ENCODE measurements around the gene CA10. TPM values are rescaled to one million over a fixed set of nuclear protein-coding genes. Genes with fewer than 3 reads are reported as not detected.

CA10 gene
- total and polyA plus RNA-seq, 4 experiments from 2014 or later, result 0.57 TPM; not detected in 3

DNA sequence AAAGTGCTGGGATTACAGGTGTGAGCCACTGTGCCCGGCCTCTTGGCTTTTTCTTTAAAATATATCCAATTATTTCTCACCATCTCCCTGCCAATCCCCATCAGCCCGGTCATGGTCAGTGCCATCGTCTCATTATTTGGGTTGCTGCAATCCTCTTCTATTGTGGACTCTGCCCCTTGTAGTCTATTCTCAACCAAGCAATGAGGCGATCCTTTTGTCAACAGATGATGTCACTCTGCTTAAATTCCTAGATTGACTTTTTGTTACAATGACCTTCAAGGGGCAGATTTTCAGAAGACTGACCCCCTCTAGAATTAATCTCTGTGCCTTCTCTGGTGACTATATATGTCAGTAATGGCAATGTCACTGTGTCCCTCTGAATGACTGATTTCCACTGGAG is 513.5 kb downstream of the CA10 start:
- H3K4me3 ChIP-seq (ENCODE audit: low read length in 2 of 2), result no peak overlapping the region
- no peak overlapping the region for H3K27ac ChIP-seq (ENCODE audit: low read depth, low read length)
- no peaks in the 10 kb centered on the region for H3K9me3 ChIP-seq (ENCODE audit: control insufficient read depth in 1 of 2, low read length in 2 of 2)
- no peaks in the 10 kb centered on the region for H3K36me3 ChIP-seq (ENCODE audit: insufficient read depth, low read length)
- Mint-ChIP-seq H3K27me3 (peaks cover 30 to 33% of the 10 kb centered on the region in 2 donors), H3K9me3 (no peaks in the 10 kb centered on the region), H3K36me3 (no peaks in the 10 kb centered on the region), H3K4me3 (no peak overlapping the region), H3K27ac (no peak overlapping the region), H3K4me1 (no peaks in the 10 kb centered on the region)
- intact Hi-C loops (cut with micrococcal nuclease), result no loop called here
- no peaks in the 10 kb centered on the region for H3K27me3 ChIP-seq (ENCODE audit: insufficient read depth, low read length)
- ChIA-PET CTCF (ENCODE audit: partially characterized antibody) (no interaction called here), POLR2A (ENCODE audit: partially characterized antibody) (no interaction called here)
- no peak for DNase-seq
- H3K4me1 ChIP-seq (ENCODE audit: insufficient read depth, low read length), result no peaks in the 10 kb centered on the region

- Mint-ChIP-seq H3K4me1 (no peaks in the 10 kb centered on the region), H3K36me3 (no peaks in the 10 kb centered on the region), H3K27ac (no peak overlapping the region), H3K9me3 (no peaks in the 10 kb centered on the region), H3K27me3 (peaks cover 25% of the 10 kb centered on the region in 2 donors), H3K4me3 (no peak overlapping the region)
- H3K36me3 ChIP-seq (ENCODE audit: insufficient read depth, low read length), result no peaks in the 10 kb centered on the region
- DNase-seq, result no peak
- no peak overlapping the region for H3K4me3 ChIP-seq (ENCODE audit: low read length in 2 of 2)
- H3K27me3 ChIP-seq (ENCODE audit: insufficient read depth, low read length), result no peaks in the 10 kb centered on the region
- no peak overlapping the region for H3K27ac ChIP-seq (ENCODE audit: low read depth, low read length)
- no peaks in the 10 kb centered on the region for H3K4me1 ChIP-seq (ENCODE audit: insufficient read depth, low read length)
- intact Hi-C loops (cut with micrococcal nuclease), result no loop called here
- CTCF ChIA-PET (ENCODE audit: partially characterized antibody), result no interaction called here
- H3K9me3 ChIP-seq (ENCODE audit: control insufficient read depth in 1 of 2, low read length in 2 of 2), result no peaks in the 10 kb centered on the region
- POLR2A ChIA-PET (ENCODE audit: partially characterized antibody), result no interaction called here
Measured at GRCh38 chr17:51643702-51644490, 514.6 kb downstream of the CA10 start.

- H3K36me3 Mint-ChIP-seq, result no peaks in the 10 kb centered on the region
- ChIA-PET CTCF (ENCODE audit: partially characterized antibody) (interaction anchor here (1.1 kb wide), 1 partner anchor 8 kb away, joined by 3 read pairs; no protein-coding TSS in a partner anchor), POLR2A (ENCODE audit: partially characterized antibody) (no interaction called here)
Measured at GRCh38 chr17:51642029-51642428, 516.5 kb downstream of the CA10 start.

GRCh38 chr17:51640108-51640622 is 518.3 kb downstream of the CA10 start:
- H3K9me3 Mint-ChIP-seq, result no peaks in the 10 kb centered on the region
- POLR2A ChIA-PET (ENCODE audit: partially characterized antibody), result interaction anchor here (1.5 kb wide), 1 partner anchor 268 kb away, joined by 6 read pairs; no protein-coding TSS in a partner anchor
- CTCF ChIA-PET (ENCODE audit: partially characterized antibody), result interaction anchor here (1.0 to 3.0 kb wide), 6 partner anchors 11 to 342 kb away, joined by 3 to 20 read pairs (median 3); no protein-coding TSS in a partner anchor

More at GRCh38 chr17:51642029-51642428, 516.5 kb downstream of the CA10 start:
- Histone ChIP-seq H3K27ac (ENCODE audit: low read depth, low read length) (no peak overlapping the region), H3K9me3 (ENCODE audit: control insufficient read depth in 1 of 2, low read length in 2 of 2) (no peaks in the 10 kb centered on the region), H3K4me3 (ENCODE audit: low read length in 2 of 2) (no peak overlapping the region), H3K27me3 (ENCODE audit: insufficient read depth, low read length) (no peaks in the 10 kb centered on the region), H3K4me1 (ENCODE audit: insufficient read depth, low read length) (no peaks in the 10 kb centered on the region), H3K36me3 (ENCODE audit: insufficient read depth, low read length) (no peaks in the 10 kb centered on the region)
- H3K27ac Mint-ChIP-seq, result no peak overlapping the region
- no peak for DNase-seq
- intact Hi-C loops (cut with micrococcal nuclease), result no loop called here
- H3K4me1 Mint-ChIP-seq, result no peaks in the 10 kb centered on the region
- H3K4me3 Mint-ChIP-seq, result no peak overlapping the region
- H3K27me3 Mint-ChIP-seq, result peaks cover 20 to 30% of the 10 kb centered on the region in 2 donors
- no peaks in the 10 kb centered on the region for H3K9me3 Mint-ChIP-seq

GRCh38 chr17:51638971-51639370 is 519.5 kb downstream of the CA10 start:
- DNase-seq, result no peak
- intact Hi-C loops (cut with micrococcal nuclease), result no loop called here
- H3K36me3 Mint-ChIP-seq, result no peaks in the 10 kb centered on the region
- H3K27ac Mint-ChIP-seq, result no peak overlapping the region
- Histone ChIP-seq H3K4me1 (ENCODE audit: insufficient read depth, low read length) (no peaks in the 10 kb centered on the region), H3K27me3 (ENCODE audit: insufficient read depth, low read length) (no peaks in the 10 kb centered on the region), H3K36me3 (ENCODE audit: insufficient read depth, low read length) (no peaks in the 10 kb centered on the region), H3K4me3 (ENCODE audit: low read length in 2 of 2) (no peak overlapping the region), H3K9me3 (ENCODE audit: control insufficient read depth in 1 of 2, low read length in 2 of 2) (no peaks in the 10 kb centered on the region), H3K27ac (ENCODE audit: low read depth, low read length) (no peak overlapping the region)
- H3K4me1 Mint-ChIP-seq, result no peaks in the 10 kb centered on the region
- CTCF ChIA-PET (ENCODE audit: partially characterized antibody), result interaction anchor here (1.3 to 3.0 kb wide), 2 partner anchors 10 to 267 kb away, joined by 3 to 20 read pairs; no protein-coding TSS in a partner anchor
- no peak overlapping the region for H3K4me3 Mint-ChIP-seq
- H3K27me3 Mint-ChIP-seq, result peaks cover 6 to 17% of the 10 kb centered on the region in 2 donors
- POLR2A ChIA-PET (ENCODE audit: partially characterized antibody), result interaction anchor here (1.5 kb wide), 1 partner anchor 267 kb away, joined by 6 read pairs; no protein-coding TSS in a partner anchor
- no peaks in the 10 kb centered on the region for H3K9me3 Mint-ChIP-seq

More at GRCh38 chr17:51640108-51640622, 518.3 kb downstream of the CA10 start:
- no peak overlapping the region for H3K4me3 ChIP-seq (ENCODE audit: low read length in 2 of 2)
- H3K9me3 ChIP-seq (ENCODE audit: control insufficient read depth in 1 of 2, low read length in 2 of 2), result no peaks in the 10 kb centered on the region
- no peaks in the 10 kb centered on the region for H3K36me3 Mint-ChIP-seq
- H3K36me3 ChIP-seq (ENCODE audit: insufficient read depth, low read length), result no peaks in the 10 kb centered on the region
- DNase-seq, result peak in 2 of 5 donors; percentile 1 to 5
- no peaks in the 10 kb centered on the region for H3K4me1 Mint-ChIP-seq
- intact Hi-C loops (cut with micrococcal nuclease), result loop anchor here (2.0 kb wide), 1 partner anchor 341 kb away; no protein-coding TSS in a partner anchor
- H3K27ac Mint-ChIP-seq, result no peak overlapping the region
- peaks cover 11 to 24% of the 10 kb centered on the region in 2 donors for H3K27me3 Mint-ChIP-seq
- no peaks in the 10 kb centered on the region for H3K27me3 ChIP-seq (ENCODE audit: insufficient read depth, low read length)
- H3K4me1 ChIP-seq (ENCODE audit: insufficient read depth, low read length), result no peaks in the 10 kb centered on the region
- H3K4me3 Mint-ChIP-seq, result no peak overlapping the region
- H3K27ac ChIP-seq (ENCODE audit: low read depth, low read length), result no peak overlapping the region

- H3K27me3 ChIP-seq (ENCODE audit: insufficient read depth, low read length), result no peaks in the 10 kb centered on the region
- H3K27ac ChIP-seq (ENCODE audit: low read depth, low read length), result no peak overlapping the region
- Mint-ChIP-seq H3K4me1 (no peaks in the 10 kb centered on the region), H3K27me3 (peaks cover 4 to 12% of the 10 kb centered on the region in 2 donors), H3K9me3 (peaks cover 0 to 2% (median 0%) of the 10 kb centered on the region in 8 donors), H3K36me3 (no peaks in the 10 kb centered on the region), H3K4me3 (no peak overlapping the region), H3K27ac (no peak overlapping the region)
- ChIA-PET POLR2A (ENCODE audit: partially characterized antibody) (no interaction called here), CTCF (ENCODE audit: partially characterized antibody) (no interaction called here)
- intact Hi-C loops (cut with micrococcal nuclease), result no loop called here
- no peak overlapping the region for H3K4me3 ChIP-seq (ENCODE audit: low read length in 2 of 2)
- no peaks in the 10 kb centered on the region for H3K9me3 ChIP-seq (ENCODE audit: control insufficient read depth in 1 of 2, low read length in 2 of 2)
- H3K4me1 ChIP-seq (ENCODE audit: insufficient read depth, low read length), result no peaks in the 10 kb centered on the region
- H3K36me3 ChIP-seq (ENCODE audit: insufficient read depth, low read length), result no peaks in the 10 kb centered on the region
- no peak for DNase-seq
Measured at GRCh38 chr17:51636291-51636690, 522.2 kb downstream of the CA10 start.

DNA sequence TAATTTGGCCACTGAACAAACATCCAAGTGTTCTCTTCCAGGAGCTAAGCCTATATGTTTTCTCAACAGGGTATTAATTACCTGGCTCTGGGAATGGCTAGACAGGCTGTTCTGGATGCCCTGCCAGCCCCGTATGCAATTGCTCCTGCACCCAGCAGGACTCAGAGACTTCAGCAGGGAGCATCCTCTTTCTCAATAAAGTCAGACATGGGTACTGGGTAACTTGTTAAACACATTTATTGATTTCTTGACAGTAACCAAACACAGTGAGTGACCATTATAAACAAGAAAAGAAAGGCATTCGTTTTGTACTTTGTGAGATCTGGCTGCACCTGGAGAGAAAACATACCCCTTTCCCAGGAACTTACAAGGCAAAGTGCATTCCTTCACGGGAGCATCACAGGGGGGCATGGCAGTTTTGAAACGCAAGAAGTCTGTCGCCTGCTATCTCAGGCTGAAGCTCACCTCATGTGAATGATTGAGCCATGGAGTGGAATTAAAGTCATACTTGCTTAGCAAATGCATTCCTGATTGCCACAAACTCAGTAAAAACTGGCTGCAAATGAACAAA is 528.3 kb downstream of the CA10 start:
- Mint-ChIP-seq H3K4me3 (no peak overlapping the region), H3K27me3 (peaks cover 6 to 9% of the 10 kb centered on the region in 2 donors), H3K9me3 (peaks cover 0 to 2% (median 0%) of the 10 kb centered on the region in 8 donors), H3K36me3 (no peaks in the 10 kb centered on the region), H3K27ac (no peak overlapping the region), H3K4me1 (no peaks in the 10 kb centered on the region)
- Histone ChIP-seq H3K27me3 (ENCODE audit: insufficient read depth, low read length) (no peaks in the 10 kb centered on the region), H3K4me1 (ENCODE audit: insufficient read depth, low read length) (no peaks in the 10 kb centered on the region), H3K9me3 (ENCODE audit: control insufficient read depth in 1 of 2, low read length in 2 of 2) (no peaks in the 10 kb centered on the region), H3K27ac (ENCODE audit: low read depth, low read length) (no peak overlapping the region), H3K4me3 (ENCODE audit: low read length in 2 of 2) (no peak overlapping the region), H3K36me3 (ENCODE audit: insufficient read depth, low read length) (no peaks in the 10 kb centered on the region)
- ChIA-PET CTCF (ENCODE audit: partially characterized antibody) (interaction anchor here (1.6 kb wide), 1 partner anchor 9 kb away, joined by 3 read pairs; no protein-coding TSS in a partner anchor), POLR2A (ENCODE audit: partially characterized antibody) (no interaction called here)
- no peak for DNase-seq
- intact Hi-C loops (cut with micrococcal nuclease), result no loop called here
